ENCODE results near the gene ARRDC5.
"Not testable (repeated sequence)": the region's sequence is repeated elsewhere in the genome, so short reads cannot be mapped to it uniquely, and the experiment has no call there.

ARRDC5 gene

GRCh38 chr19:4867534-4868285 is 35.0 kb downstream of the ARRDC5 start, which contains the start of gene PLIN3:
TSS of gene PLIN3 (minus strand) at chr19:4867667. CDS start at chr19:4861394, 6,273 bp downstream.
- no peak for DNase-seq

GRCh38 chr19:4866595-4867424 is 35.9 kb downstream of the ARRDC5 start:
- no peak for DNase-seq

GRCh38 chr19:4861147-4861546 is 41.5 kb downstream of the ARRDC5 start:
- no peak for DNase-seq

- DNase-seq: no peak
These were observed 43.0 kb downstream of the ARRDC5 start for GRCh38 chr19:4859697-4860096.

GRCh38 chr19:4856468-4856867 is 46.2 kb downstream of the ARRDC5 start:
- not testable (repeated sequence) for DNase-seq

- not testable (repeated sequence) for DNase-seq
These were observed 49.2 kb downstream of the ARRDC5 start for GRCh38 chr19:4853506-4853905.

- no peak for DNase-seq
These were observed 50.2 kb downstream of the ARRDC5 start for GRCh38 chr19:4852484-4852883.

GRCh38 chr19:4851551-4852290 is 51.0 kb downstream of the ARRDC5 start:
- no peak for DNase-seq

- no peak for DNase-seq
These were observed 53.7 kb downstream of the ARRDC5 start for GRCh38 chr19:4849019-4849418.

- DNase-seq: no peak
These were observed 55.3 kb downstream of the ARRDC5 start for GRCh38 chr19:4847190-4847973.

- DNase-seq: not testable (repeated sequence)
These were observed 56.7 kb downstream of the ARRDC5 start for GRCh38 chr19:4845975-4846374.

- no peak for DNase-seq
These were observed 58.1 kb downstream of the ARRDC5 start for GRCh38 chr19:4844348-4845179.

- DNase-seq: no peak
These were observed 59.1 kb downstream of the ARRDC5 start for GRCh38 chr19:4843647-4843965.

All from NCI-H1436 treated with DMSO at 0.1 percent for 48 hours (cell line).